NCI-H1105 (cell line): ENCODE data around the gene MTCL1.

Source experiments
- DNase-seq: peaks from one replicate; lab custom pipeline; 2025; lab: John Stamatoyannopoulos, UW

MTCL1 gene

GRCh38 chr18:8833480-8833879 lies 128.1 kb downstream of the MTCL1 start:
- DNase-seq: no peak

GRCh38 chr18:8834881-8835280 lies 129.5 kb downstream of the MTCL1 start:
- no peak for DNase-seq

GRCh38 chr18:8835521-8835953 lies 130.2 kb downstream of the MTCL1 start:
- DNase-seq: no peak

- DNase-seq: no peak
Measured at GRCh38 chr18:8839281-8839680, 133.9 kb downstream of the MTCL1 start.

GRCh38 chr18:8841781-8842485 lies 136.6 kb downstream of the MTCL1 start:
- DNase-seq: no peak

- DNase-seq: no peak
Measured at GRCh38 chr18:8842506-8842905, 137.2 kb downstream of the MTCL1 start.

- no peak for DNase-seq
Measured at GRCh38 chr18:8843005-8843404, 137.6 kb downstream of the MTCL1 start.

GRCh38 chr18:8844721-8845148 lies 139.4 kb downstream of the MTCL1 start:
- no peak for DNase-seq

- no peak for DNase-seq
Measured at GRCh38 chr18:8845506-8845905, 140.2 kb downstream of the MTCL1 start.

- no peak for DNase-seq
Measured at GRCh38 chr18:8847066-8847755, 141.9 kb downstream of the MTCL1 start.

GRCh38 chr18:8847900-8848299 lies 142.5 kb downstream of the MTCL1 start:
- no peak for DNase-seq

GRCh38 chr18:8848541-8848940 lies 143.2 kb downstream of the MTCL1 start:
- DNase-seq: no peak

- DNase-seq: no peak
Measured at GRCh38 chr18:8849696-8850095, 144.3 kb downstream of the MTCL1 start.

- DNase-seq: no peak
Measured at GRCh38 chr18:8851659-8852058, 146.3 kb downstream of the MTCL1 start.

- DNase-seq: no peak
Measured at GRCh38 chr18:8854550-8854949, 149.2 kb downstream of the MTCL1 start.

- no peak for DNase-seq
Measured at GRCh38 chr18:8854962-8855361, 149.6 kb downstream of the MTCL1 start.

GRCh38 chr18:8856212-8856611 lies 150.9 kb downstream of the MTCL1 start:
- no peak for DNase-seq

GRCh38 chr18:8856769-8857393 lies 151.5 kb downstream of the MTCL1 start:
- no peak for DNase-seq

- DNase-seq: no peak
Measured at GRCh38 chr18:8857806-8858205, 152.4 kb downstream of the MTCL1 start.

GRCh38 chr18:8858888-8859511 lies 153.6 kb downstream of the MTCL1 start:
- no peak for DNase-seq

- DNase-seq: no peak
Measured at GRCh38 chr18:8860845-8861642, 155.7 kb downstream of the MTCL1 start.

GRCh38 chr18:8863427-8863826 lies 158.1 kb downstream of the MTCL1 start:
- no peak for DNase-seq
